Kidney (tissue), 14 donors: Measurements from ENCODE around the gene SURF2. TPM values are rescaled to one million over a fixed set of nuclear protein-coding genes. Genes with fewer than 3 reads are reported as not detected.

ENCODE experiments used
- DNase-seq, 5 donors: peaks; one replicate each; pipeline ENCODE4 v3.0.0-alpha.2; 2013 to 2020
- FAIRE-seq: peaks from 2 replicates; lab custom pipeline; 2012; peaks lifted over from hg19 to GRCh38; lab: Jason Lieb, UNC
- H3K27ac ChIP-seq, 2 donors: one replicate each; pipeline ENCODE4 v1.7.0; 2013; ENCODE audit warnings: low read depth in 2 of 2, low read length in 2 of 2, inconsistent platforms in 1 of 2
- H3K27me3 ChIP-seq: one replicate; pipeline ENCODE4 v1.7.1; 2013; ENCODE audit warnings: low read length, inconsistent platforms; ENCODE audit not compliant: control insufficient read depth, insufficient read depth
- H3K36me3 ChIP-seq, 3 donors: one replicate each; pipeline versions ENCODE4 v1.7.0 to v1.7.1; 2013; ENCODE audit warnings: low read length in 3 of 3, control low read depth in 1 of 3, inconsistent platforms in 1 of 3; ENCODE audit not compliant: insufficient read depth in 3 of 3, control insufficient read depth in 2 of 3
- H3K4me1 ChIP-seq, 3 donors: one replicate each; pipeline versions ENCODE4 v1.7.0 to v1.7.1; 2013; ENCODE audit warnings: low read length in 3 of 3, inconsistent platforms in 1 of 3, low read depth in 1 of 3; ENCODE audit not compliant: control insufficient read depth in 2 of 3, insufficient read depth in 2 of 3
- H3K4me3 ChIP-seq, 3 donors: one replicate each; pipeline versions ENCODE4 v1.7.0 to v1.8.1; 2013; ENCODE audit warnings: low read length in 3 of 3, control low read depth in 1 of 3, inconsistent platforms in 1 of 3
- H3K9ac ChIP-seq, 3 donors: one replicate each; pipeline versions ENCODE4 v1.7.0 to v1.7.1; 2013; ENCODE audit warnings: low read length in 3 of 3, control low read depth in 1 of 3, inconsistent platforms in 1 of 3
- H3K9me3 ChIP-seq, 3 donors: one replicate each; pipeline versions ENCODE4 v1.7.0 to v1.7.1; 2013; ENCODE audit warnings: low read length in 3 of 3, control low read depth in 1 of 3, inconsistent platforms in 1 of 3; ENCODE audit not compliant: control insufficient read depth in 2 of 3, insufficient read depth in 1 of 3
- intact Hi-C: fragments of 100-400 bp; cut with DNase I; formaldehyde crosslinking; loops from one replicate; pipeline ENCODE4 v1.11.1; 2022
- polyA plus RNA-seq: library from polyadenylated mRNA; stranded (reverse); fragments of 350-450 nt; fragmentation: Illumina TruSeq; extraction: RNeasy Lipid Tissue Mini Kit (QIAGEN cat#74804); gene quantifications from one replicate; pipeline ENCODE4 v1.2.3, GENCODE V29; 2014; ENCODE audit warnings: low read depth, low replicate concordance; ENCODE audit not compliant: insufficient read depth
- total RNA-seq: library from RNA; stranded (reverse); fragmentation: NEBNext Ultra II Directional; extraction: Animal tissue kit (Norgen Biotek cat#: 25700); gene quantifications from one replicate; pipeline ENCODE4 v1.2.1, GENCODE V29; 2021
- TF ChIP-seq, protein P1 (sequence below): IDR thresholded peaks from 3 replicates; pipeline ENCODE4 v1.5.1; 2012; ENCODE audit warnings: mild to moderate bottlenecking, moderate library complexity, borderline replicate concordance; ENCODE audit not compliant: insufficient read depth; ENCODE audit errors: extremely low read depth
- donor health status: control.
- donor health status: control.
- donor health status: control.
- donor health status: control.
- donor health status: control.
- donor health status: DM: yes; HTN: yes; CAD: no.
- donor health status: Normal renal cell carcinoma (clear cell type).

Gene SURF2
- total and polyA plus RNA-seq, 2 donors from 2014 or later: 23.5 to 61.2 TPM

DNA sequence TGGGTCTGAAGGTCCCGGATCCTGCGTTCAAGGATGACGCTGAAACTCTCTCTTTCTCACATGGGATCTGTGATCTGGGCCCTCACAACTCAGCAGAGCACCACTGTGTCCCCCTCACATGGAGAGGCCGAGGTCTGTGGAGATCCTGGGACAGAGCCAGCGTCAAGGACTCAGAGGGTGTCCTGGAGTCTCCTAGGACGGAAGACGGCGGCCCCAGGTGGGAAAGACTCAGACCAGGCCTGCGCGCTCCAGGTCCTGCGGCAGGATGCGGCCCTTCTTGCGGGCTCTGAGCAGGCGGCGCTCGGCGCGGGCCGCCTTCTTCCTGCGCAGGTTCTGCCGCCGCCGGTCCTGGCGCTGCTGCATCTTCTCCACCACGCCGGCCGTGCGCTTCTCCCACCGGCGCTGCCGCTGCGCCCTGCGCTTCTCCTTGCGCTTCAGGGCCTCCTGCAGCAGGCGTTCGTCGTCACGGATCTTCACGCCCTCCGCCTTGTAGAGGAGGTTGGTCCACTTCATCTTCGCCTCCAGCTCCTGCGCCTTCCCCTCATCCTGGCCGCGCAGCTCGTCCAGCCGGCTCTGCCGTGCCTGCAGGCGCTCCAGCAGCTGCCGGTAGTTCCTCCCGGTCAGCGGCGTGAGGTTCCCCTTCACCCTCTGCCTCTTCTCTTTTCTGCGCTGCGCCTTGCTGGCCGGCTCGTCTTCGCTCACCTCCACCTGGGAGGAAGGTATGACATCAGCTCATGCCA is 24.5 kb upstream of the SURF2 start:
- H3K36me3 ChIP-seq: peaks cover 0 to 27% (median 20%) of the 10 kb centered on the region in 3 donors
- TF ChIP-seq, protein P1, sequence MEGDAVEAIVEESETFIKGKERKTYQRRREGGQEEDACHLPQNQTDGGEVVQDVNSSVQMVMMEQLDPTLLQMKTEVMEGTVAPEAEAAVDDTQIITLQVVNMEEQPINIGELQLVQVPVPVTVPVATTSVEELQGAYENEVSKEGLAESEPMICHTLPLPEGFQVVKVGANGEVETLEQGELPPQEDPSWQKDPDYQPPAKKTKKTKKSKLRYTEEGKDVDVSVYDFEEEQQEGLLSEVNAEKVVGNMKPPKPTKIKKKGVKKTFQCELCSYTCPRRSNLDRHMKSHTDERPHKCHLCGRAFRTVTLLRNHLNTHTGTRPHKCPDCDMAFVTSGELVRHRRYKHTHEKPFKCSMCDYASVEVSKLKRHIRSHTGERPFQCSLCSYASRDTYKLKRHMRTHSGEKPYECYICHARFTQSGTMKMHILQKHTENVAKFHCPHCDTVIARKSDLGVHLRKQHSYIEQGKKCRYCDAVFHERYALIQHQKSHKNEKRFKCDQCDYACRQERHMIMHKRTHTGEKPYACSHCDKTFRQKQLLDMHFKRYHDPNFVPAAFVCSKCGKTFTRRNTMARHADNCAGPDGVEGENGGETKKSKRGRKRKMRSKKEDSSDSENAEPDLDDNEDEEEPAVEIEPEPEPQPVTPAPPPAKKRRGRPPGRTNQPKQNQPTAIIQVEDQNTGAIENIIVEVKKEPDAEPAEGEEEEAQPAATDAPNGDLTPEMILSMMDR: no peak

DNA sequence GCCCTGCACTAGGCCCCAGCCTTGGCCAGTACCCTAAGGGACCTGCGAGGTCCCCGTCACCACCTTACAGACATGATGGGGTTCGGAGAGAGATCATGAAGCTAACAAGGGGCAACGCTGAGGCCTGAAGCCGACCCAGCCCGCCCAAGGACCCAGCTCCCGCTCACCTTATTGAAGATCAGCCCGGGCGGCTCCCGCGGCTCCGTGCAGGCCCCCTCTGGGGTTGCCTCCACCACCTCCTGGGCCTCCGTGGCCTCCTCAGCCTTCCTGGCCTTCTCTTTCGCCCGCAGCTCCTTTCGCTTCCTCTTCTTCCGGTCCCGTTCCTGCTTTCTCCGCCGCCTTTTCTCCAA is 24.0 kb upstream of the SURF2 start:
- Histone ChIP-seq H3K4me3 (no peak overlapping the region), H3K36me3 (peaks cover 0 to 27% (median 20%) of the 10 kb centered on the region in 3 donors), H3K27me3 (no peaks in the 10 kb centered on the region), H3K4me1 (peaks cover 0 to 19% (median 3%) of the 10 kb centered on the region in 3 donors), H3K27ac (no peak overlapping the region), H3K9me3 (no peaks in the 10 kb centered on the region), H3K9ac (no peak overlapping the region)
- intact Hi-C loops: loop anchor here (10.0 kb wide), 1 partner anchor 148 kb away; no protein-coding TSS in a partner anchor
- no peak for FAIRE-seq
- TF ChIP-seq, protein P1: no peak
- peak in 1 of 5 donors; percentile 76 for DNase-seq

More for the DNA sequence above, 24.5 kb upstream of the SURF2 start:
- intact Hi-C loops: loop anchor here (10.0 kb wide), 1 partner anchor 147 kb away; no protein-coding TSS in a partner anchor
- H3K4me3 ChIP-seq: no peak overlapping the region
- no peak overlapping the region for H3K9ac ChIP-seq
- no peak overlapping the region for H3K27ac ChIP-seq
- H3K9me3 ChIP-seq: no peaks in the 10 kb centered on the region
- FAIRE-seq (no peak), DNase-seq (peak in 1 of 5 donors; percentile 68)
- peaks cover 0 to 19% (median 3%) of the 10 kb centered on the region in 3 donors for H3K4me1 ChIP-seq
- no peaks in the 10 kb centered on the region for H3K27me3 ChIP-seq

DNA sequence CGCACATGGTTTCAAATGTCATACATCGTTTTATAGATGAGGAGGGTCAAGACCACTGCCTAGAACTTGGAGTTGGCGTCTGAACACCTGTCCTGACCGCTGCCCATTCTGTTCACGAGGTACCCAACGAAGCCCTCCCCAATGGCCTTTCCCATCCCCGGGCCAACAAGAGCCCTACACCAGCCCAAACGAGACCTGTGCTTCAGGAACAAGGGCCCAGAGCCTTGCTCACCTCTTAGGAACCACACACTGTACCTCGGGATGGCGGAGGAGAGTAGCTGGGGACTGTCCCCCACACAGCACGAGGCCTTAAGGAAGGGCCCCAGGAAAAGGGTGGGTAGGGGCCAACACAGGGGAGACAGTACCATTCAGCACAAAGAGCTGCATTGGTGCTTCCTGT is 23.3 kb upstream of the SURF2 start:
- Histone ChIP-seq H3K9ac (no peak overlapping the region), H3K27ac (no peak overlapping the region), H3K4me3 (no peak overlapping the region), H3K4me1 (peaks cover 0 to 19% (median 3%) of the 10 kb centered on the region in 3 donors), H3K36me3 (peaks cover 0 to 27% (median 20%) of the 10 kb centered on the region in 3 donors), H3K9me3 (no peaks in the 10 kb centered on the region), H3K27me3 (no peaks in the 10 kb centered on the region)
- DNase-seq: peak in 1 of 5 donors; percentile 39
- intact Hi-C loops: loop anchor here (10.0 kb wide), 1 partner anchor 148 kb away; no protein-coding TSS in a partner anchor
- TF ChIP-seq, protein P1: no peak
- FAIRE-seq: no peak
